NCI-H510A (cell line): ENCODE data around the gene GNG5.
A peak's percentile ranks its signal among the peaks of the same experiment; 100 is the strongest.
"Not testable (repeated sequence)": the region's sequence is repeated elsewhere in the genome, so short reads cannot be mapped to it uniquely, and the experiment has no call there.

ENCODE experiments used
- DNase-seq: peaks from one replicate; lab custom pipeline; 2025; lab: John Stamatoyannopoulos, UW

Gene GNG5

DNA sequence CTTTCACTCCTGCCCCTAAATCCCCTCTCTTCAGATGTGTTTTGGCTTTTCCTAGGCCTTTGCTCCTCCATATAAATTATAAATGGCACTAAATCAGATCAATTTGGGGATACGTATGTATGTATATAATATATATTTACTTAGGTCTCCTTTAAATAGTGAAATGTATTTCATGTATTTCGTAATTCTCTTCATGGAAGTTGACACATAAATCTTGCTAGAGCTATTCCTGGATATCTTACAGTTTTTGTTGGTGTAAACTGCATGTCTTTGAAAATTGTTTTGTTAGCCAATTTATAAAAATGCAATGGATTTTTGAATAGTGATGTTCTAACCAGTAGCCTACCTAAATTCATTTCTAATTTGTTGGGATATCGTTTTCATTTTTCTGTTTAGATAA, 18.3 kb downstream of the GNG5 start:
- no peak for DNase-seq

DNA sequence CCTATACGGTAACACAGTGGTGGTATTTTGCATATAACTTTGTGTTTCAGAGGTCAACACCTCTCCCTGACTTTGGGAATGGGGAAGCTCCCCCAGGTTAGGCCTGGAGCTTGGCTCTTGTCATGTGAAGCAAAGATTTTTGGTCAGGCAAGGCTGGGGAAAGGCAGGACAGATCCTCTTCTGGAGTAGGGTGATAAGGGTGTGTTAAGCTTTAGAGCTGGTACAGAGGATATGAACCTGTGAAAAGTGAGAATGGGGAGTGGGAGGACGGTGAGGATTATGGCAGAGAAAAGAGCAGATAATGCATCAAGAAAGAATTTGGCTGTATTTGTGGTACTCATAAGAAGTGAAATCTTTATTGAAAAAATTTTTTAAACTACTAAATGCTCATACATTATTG, 25.1 kb downstream of the GNG5 start:
- DNase-seq = no peak

DNA sequence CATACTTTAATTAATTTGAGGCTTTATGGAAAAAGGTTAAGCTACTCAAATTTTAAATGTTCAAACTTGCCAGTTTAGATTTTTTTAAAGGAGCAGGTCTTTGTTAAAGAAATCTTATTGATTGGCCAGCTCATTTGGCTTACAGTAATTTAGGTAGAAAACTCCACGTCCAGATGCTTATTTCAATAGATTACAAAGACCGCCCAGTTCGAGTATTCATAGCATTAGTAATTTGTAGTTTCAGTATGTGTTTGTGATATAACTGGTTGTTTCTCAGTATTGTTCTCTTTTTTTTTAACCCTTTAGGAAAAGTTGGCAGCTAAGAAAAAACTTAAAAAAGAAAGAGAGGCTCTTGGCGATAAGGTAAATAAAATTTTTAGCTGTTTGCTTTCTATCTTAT, 25.7 kb downstream of the GNG5 start:
- no peak for DNase-seq

DNA sequence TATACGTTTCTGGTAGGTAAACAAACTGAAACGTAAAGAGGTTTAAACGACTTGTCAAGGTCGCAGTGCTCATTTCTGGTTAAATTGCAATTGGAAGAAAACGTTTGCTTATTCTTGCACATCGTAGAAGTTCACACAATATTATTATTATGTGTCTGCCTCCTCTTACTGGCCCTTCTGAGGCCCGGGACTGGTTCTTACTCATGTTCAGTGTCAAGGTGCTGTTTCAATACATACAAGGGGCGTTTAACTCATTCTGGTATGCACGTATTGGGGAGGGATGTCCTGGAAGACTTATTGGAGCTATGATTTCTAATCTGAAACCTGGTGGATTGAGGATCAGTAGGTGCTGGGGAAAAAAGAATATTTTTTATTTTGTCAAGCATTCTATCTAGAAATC, 26.4 kb downstream of the GNG5 start:
- no peak for DNase-seq

DNA sequence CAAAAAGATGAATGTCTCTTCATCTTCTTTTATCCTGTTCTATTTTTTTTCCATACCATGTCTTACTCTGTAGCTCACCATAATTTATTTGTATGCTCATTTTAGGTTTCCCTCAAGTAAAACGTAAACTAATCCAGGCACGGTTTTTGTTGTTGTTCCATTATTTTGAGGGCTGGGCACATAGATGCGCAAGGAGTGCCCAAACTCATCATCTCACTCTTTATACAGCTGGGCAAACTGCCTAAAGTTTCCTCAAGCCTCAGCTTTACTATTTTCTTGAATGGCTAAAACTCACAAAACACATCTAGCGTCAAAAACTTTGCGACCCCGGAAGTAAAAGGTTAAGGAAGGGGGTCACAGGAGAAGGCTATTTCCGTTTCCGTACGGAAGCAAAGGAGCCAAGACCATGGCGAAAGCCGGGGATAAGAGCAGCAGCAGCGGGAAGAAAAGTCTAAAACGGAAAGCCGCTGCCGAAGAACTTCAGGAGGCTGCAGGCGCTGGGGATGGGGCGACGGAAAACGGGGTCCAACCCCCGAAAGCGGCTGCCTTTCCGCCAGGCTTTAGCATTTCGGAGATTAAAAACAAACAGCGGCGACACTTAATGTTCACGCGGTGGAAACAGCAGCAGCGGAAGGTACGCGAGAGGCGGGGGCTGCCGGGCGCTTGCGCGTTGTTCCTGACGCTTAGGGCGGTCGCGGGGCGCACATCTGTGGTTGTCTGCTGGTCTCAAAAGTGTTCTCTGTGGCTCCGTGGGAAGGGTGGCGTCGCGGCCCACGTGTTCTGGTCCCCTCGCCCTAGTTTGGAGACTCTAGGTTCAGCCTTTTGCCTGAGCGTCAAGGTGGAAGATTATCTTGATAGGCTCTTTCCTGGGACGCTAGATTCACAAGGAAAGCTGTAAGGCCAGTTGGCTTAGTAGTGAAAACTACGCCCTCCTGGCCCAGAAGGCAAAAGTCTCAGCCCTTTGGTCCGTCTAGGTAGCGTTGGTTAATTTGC, 27.2 kb downstream of the GNG5 start, which contains the start of gene RPF1:
Gene RPF1, plus strand, starts transcription at position 391 of the 993 bp plus-strand sequence. Its CDS starts 16 bp downstream, at position 407.
- peak; percentile 79 for DNase-seq

DNA sequence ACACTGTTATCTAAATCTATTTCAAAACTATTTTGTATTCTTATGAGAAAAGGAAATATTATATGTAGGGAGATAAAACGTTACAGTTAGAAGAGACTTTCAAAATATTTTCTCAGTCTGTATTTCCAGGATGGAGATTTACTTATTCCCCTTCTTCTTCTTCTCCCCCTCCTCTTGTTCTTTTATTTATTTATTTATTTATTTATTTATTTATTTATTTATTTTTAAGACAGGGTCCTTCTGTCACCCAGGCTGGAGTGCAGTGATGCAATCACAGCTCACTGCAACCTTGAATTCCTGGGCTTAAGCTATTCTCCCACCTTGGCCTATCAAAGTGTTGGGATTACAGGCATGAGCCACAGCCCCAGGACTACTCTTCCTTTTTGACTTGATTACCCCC, 30.2 kb downstream of the GNG5 start:
- no peak for DNase-seq

DNA sequence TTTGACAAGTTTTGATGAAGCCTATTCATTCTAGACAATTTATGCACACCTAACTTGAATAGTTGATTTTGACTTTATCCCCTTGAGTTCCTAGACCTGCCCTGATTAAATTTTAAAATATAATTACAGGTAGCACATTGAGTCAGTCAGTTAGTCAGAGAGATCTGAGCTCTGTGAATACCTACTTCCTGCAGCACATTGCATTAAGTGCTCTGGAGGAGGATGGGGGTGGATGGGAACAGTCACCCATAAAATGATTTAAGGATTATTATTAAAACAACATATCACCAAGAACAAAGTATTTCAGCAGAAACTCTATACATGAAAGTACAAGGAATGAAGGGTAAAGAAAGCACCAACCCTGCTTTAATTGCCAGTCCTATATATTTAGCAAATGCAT, 39.1 kb downstream of the GNG5 start:
- no peak for DNase-seq

DNA sequence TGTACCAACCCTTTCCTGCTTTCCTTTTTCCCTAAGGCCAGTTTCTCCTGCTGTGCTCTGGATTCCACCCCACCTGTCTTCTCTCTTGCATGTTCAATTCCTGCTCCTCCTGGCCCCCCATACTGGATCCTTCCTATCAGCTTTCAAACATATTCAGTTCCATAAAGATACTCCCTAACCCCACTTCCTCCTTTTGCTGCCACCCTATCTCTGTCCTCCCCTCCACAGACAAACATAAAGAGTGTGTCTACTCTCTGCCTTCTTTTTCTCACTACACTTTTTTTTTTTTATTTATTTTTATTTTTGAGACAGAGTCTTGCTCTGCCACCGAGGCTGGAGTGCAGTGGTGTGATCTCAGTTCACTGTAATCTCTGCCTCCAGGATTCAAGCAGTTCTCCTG, 44.3 kb downstream of the GNG5 start:
- no peak for DNase-seq

DNA sequence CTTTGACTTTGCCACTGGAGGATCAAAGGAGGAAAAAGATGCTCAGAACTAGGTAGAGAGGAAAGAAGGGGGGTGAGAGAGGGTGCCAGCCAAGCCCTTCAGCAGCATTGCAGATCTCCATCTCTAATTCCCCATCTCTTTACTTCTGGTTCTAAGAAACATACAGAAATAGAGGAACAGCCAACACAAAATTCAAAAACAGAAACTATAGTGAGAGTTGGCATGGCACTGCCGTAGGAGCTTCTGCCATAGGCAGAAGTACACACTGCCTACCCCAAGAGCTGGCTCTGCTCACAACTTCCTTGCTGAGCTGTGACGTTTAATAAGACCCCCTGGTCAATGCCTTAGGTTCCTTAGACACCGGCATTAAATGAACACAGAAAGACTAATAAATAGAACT, 53.9 kb downstream of the GNG5 start:
- no peak for DNase-seq

DNA sequence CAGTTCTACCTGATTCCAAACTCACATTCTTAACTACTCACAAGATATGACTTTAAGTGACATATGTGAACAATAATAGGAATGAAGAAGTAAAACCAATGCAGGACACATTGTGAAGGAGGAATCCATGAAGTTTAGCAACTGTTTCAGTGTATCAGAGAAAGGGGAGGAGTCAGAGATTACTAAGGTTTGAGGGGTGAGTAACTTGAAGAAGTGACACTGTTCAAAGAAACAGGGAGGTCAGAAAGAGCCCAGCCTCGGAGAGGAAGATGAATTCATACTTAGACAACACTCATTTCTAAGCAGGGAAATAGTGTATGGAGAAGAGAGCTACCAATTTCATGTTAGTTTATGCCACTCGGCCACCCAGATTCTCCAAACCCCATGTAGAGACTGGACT, 55.5 kb downstream of the GNG5 start:
- no peak for DNase-seq

DNA sequence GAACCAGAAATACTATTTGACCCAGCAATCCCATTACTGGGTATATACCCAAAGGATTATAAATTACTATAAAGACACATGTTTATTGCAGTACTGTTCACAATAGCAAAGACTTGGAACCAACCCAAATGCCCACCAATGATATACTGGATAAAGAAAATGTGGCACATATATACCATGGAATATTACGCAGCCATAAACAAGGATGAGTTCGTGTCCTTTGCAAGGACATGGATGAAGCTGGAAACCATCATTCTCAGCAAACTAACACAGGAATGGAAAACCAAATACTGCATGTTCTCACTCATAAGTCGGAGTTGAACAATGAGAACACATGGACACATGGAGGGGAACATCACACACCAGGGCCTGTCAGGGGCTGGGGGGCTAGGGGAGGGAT, 57.7 kb downstream of the GNG5 start:
- not testable (repeated sequence) for DNase-seq
